GM18502 (cell line): ENCODE results near the gene C9orf50.
"Not testable (repeated sequence)": the region's sequence is repeated elsewhere in the genome, so short reads cannot be mapped to it uniquely, and the experiment has no call there.

Experiments used
- ATAC-seq: cut with Tn5 transposase; IDR thresholded peaks from one replicate; pipeline ENCODE4 v1.9.1; 2021; ENCODE audit warnings: mild to moderate bottlenecking; ENCODE audit not compliant: unreplicated experiment, poor library complexity

Gene C9orf50, protein sequence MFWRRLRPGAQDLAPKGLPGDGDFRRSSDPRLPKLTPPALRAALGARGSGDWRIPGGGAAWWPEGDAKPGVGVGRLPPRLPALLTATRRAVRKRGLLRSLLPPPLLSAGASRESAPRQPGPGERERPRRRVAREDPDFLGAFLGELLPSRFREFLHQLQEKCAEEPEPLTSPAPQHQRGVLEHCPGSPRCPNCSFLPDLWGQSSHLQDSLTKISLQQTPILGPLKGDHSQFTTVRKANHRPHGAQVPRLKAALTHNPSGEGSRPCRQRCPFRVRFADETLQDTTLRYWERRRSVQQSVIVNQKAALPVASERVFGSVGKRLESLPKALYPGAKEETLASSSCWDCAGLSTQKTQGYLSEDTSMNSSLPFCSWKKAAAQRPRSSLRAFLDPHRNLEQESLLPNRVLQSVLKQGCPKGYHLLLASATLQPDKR

DNA sequence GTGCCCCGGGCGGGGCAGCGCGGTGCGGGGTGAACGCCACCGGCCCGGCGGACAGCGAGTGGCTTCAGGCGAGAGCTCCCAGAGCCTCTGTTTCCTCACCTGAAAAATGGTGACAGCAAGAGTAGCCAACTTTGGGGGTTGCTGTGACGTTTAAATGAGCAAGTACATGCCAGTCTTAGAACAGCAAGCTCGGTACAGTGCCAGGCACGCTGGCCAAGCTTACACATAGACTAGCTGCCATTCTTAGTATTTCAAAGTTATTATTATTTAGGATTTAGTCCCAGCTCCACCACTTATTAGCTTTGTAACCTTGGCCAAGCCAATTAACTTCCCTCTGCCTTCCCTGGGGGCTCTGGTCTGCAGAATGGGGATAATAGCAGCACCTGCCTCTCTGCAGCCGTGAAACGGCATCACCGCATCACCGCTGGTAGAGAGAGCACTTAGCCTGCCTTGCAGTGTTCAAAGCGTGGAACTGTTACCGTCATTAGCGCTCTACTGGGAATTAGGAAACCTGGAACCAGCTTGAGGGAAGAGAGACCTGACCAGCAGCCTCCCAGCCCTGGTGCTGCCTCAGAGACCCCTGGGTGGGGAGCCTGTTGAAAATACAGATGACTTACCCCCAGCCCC, at the start of gene C9orf50:
Gene C9orf50 (minus strand): TSS at position 433 of the 627 bp plus-strand sequence. CDS start 527 bp downstream, outside the sequence.
- no peak for ATAC-seq

DNA sequence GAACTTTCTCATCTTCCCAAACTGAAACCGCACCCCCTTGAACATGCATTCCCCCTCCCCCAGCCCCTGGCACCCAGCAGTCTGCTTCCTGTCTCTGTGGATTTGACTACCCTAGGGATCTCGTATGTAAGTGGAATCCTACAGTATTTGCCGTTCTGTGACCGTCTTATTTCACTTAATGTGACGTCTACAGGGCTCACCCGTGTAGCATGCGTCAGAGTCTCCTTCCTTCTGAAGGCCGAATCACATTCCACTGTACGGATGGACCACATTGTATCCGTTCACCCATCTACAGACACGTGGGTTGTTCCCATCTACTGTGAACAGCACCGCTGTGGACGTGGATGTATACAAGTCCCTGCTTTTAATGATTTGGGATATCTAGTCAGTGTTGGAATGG, 49.0 kb upstream of the C9orf50 start:
- ATAC-seq: no peak

DNA sequence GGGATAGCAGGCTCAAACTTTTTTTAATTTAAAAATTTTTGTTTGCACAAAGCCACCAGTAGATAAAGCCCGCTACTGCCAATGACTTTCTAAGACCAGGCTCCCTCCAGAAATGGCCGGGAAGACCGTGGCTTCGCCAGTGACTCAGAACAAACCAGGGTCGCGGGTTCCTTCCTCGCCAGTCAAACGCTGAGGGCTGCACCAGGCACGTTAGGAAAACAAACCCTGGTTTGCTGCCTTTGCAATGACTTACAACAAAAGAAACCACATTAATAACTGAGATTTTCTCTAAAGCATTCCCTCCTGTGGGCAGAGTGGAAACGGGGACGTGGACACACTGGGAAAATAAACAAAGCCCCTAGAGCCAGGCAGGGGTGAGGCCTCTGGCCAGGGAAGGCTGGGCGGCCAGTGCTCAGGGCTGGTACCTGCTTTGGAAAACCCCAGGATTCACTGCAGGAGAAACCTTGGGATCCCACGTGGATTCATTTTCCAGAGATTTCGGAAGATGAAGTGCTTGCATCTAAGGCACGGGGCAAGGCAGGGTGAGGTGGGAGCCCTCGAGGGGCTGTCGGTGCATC, 48.3 kb upstream of the C9orf50 start:
- no peak for ATAC-seq

DNA sequence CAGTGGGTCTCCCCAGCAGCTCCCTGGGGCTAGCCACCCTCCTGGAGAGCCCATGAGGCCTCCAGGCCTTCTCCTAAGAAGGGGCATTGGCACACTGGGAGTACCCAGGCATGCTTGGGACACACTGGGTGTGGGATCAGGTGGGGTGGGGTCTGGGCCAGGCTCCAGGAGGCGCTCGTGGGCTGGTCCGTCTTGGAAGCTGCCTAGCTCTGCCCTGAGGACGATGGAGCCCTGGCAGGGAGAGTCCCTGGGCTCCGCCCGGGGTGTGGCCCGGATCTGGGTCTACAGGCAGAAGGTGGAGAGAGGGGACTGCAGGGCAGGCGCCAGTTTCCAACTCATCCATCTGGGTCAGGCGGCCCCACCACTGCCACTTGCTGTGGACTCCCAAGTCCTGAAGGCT, 46.9 kb upstream of the C9orf50 start:
- ATAC-seq: no peak

DNA sequence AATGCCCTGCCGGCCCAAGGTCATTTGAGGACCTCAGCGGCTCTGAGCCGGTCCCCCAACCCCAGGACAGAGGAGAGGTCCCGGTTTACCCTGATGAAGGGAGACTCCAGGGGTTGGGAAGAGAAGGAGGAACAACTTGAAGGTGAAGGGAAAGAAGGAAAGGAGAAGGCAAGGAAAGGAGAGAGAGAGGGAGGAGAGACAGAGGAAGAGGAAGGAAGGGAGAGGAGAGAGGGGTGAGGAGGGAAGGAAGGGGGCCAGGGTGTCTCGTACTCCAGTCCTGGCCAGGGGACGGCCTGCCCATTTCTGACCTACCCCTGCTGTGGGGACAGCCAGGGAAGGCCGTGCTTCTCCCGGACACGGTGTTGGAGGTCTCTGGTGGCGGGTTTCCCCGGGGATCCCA, 46.5 kb upstream of the C9orf50 start:
- no peak for ATAC-seq

DNA sequence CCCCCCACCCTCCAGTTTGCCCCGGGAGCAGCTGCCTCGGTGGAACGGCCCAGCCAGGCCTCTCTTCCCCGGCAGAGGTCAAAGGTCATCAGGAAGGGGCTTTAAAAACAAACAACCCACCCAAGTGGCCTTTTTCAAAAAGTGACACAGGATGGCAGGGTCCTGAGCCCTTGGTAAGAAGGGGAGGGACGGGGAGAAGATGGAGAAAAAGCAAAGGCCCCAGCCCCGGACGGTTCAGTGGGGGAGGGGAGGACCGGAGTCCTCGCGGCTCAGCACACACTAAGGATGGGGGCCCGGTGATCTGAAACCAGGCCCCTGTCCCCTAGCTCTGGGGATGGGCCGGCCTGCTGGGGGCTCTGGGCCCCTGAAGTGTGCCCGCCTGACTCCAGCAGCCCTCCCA, 45.7 kb upstream of the C9orf50 start:
- ATAC-seq: no peak

DNA sequence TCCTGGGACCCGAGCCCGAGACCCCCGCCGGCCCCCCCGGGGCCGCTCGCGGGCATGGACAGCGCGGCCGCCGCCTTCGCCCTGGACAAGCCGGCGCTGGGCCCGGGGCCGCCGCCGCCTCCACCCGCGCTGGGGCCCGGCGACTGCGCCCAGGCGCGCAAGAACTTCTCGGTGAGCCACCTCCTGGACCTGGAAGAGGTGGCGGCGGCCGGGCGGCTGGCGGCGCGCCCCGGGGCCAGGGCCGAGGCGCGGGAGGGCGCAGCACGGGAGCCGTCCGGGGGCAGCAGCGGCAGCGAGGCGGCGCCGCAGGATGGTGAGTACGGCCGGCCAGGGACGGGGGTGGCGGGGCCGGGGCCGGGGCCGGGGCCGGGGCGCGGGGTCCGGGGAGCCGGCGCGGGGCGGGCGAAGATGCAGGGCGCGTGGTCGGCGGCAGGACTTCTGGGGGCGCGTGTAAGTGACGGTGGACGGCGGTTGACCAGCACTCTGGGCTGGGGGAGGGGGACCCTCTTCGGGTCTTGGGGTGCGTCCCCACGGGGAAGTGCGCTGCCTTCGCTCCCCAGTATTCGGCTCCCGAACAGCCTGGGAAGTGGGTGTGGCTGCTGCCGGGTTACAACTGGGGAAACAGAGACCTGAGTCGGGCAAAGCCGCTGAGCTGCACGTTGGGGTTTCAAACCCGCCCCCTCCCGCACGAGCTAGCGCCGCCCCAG, 45.1 kb upstream of the C9orf50 start:
- ATAC-seq: no peak

DNA sequence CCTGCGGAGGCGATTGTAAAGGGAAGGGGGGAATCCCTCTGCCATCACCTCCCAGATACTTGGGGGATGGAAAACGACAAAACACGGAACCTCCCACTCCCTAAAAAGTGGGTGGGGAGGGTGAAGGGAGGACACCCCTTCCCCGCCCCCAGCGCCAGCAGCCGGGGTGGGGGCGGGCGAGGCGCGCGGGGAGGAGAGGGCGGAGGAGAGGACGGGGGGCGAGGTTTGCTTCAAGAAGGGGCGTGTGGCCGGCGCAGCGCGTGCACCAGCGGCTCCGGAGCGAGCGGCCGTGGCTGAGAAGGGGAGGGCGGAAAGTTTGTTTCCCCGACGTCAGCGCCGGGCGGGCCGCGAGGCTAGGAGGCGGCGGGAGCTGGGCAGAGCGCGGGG, 44.5 kb upstream of the C9orf50 start, which contains the start of gene PRRX2:
Gene PRRX2 (plus strand): TSS at position 259 of the 387 bp plus-strand sequence. CDS start 221 bp downstream, outside the sequence.
- no peak for ATAC-seq

DNA sequence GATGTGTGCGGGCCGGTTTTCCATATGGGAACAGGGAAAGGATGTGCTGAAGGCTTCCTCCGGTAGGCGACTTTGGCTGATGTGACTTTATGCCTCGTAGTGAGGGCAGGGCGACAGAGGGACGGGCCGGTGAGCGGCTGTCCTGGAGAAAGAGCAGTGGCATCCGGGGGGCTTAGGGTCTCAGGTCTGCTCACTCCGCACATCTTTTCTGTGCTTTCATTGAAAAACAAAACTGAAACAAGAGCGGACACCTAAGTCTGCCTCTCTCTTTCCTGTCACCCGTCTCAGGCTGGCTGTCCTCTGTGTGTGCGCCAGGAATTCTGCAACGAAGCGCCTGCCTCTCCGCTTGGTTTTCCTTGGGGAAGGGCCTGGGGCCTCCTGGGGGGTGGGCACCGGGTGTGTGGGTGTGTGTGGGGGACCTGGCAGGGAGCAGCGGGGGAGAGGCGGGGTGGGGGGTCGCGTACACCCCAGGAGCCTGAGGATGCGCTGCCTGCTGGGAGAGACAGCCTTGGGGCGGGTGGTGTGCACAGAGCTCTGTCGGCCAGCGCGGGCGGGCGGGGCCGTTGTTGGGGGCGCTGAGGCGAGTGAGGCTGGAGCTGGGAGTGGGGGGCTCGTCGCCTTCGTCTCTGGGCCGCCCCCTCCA, 44.0 kb upstream of the C9orf50 start:
- no peak for ATAC-seq

DNA sequence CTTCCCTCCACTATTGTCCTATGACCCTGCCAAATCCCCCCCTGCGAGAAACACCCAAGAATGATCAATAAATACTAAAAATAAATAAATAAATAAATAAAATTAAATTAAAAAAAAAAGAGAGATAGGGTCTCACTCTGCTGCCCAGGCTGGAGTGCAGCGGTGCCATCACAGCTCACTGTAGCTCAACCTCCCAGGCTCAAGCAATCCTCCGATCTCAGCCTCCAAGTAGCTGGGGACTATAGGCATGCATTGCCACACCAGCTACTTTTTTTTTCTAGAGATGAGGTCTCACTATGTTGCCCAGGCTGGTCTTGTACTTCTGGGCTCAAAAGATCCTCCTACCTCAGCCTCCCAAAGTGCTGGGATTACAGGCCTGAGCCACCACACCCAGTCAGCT, 41.3 kb upstream of the C9orf50 start:
- ATAC-seq: not testable (repeated sequence)

DNA sequence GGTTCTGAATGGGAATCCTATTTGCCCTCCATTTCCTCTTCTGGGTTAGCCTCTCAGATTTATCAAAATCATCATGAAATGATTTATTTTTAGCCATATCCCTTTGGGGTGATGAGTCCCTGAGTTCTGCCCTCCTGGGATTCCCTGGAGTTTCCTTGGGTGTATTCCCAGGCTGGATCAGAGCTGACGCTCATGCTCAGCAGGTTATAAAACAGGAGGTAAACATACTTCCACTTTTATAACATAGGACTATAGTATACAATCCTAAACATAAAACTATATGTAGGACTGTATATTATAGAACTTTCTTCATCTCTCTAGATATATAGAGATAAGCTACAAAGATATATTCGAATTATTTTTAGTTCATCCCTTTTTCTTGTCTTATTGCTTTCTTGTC, 40.1 kb upstream of the C9orf50 start:
- no peak for ATAC-seq

DNA sequence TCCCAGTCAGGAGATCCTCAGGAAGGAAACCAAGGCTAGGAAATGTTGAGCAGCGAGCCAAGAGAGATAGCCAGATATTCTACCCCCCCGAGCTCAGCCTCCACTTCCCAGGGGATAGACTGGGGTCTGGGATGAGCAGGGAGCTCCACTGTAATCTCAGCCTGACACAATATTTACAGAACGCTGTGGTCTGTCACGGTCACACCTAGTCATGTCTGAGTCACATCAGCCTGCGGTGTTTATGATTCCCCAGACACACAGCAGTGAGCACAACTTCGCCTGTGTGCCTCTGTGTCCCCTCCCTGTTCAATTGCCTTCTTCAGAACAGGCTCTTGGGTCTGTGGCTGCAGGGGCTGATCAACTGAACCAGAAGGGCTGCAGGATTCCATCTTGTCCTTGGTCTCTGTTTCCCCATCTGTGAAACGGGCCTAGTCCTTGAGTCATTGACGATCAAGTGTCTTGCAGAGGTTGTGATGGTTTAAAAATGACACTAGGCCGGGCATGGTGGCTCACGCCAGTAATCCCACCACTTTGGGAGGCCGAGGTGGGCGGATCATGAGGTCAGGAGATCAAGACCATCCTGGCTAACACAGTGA, 36.0 kb upstream of the C9orf50 start:
- ATAC-seq: no peak

DNA sequence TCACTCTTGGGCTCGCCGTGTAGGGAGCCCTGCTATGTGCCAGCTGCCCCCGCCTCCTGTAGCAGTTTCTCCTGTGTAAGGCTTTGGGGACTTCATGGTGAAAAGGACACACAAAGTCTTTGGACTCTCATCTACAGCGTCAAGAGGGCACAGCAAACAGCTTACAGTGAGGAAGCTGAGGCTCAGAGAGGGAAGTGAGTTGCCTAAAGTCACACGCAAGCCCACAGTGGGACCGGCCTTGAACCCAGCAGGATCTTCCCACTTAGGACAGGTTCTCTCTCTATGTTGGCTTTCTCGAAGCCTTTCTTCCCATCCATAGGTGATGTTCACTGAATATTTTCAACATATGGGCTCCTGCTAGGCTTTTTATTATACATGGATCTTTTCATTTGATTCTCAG, 34.8 kb upstream of the C9orf50 start:
- ATAC-seq: no peak

DNA sequence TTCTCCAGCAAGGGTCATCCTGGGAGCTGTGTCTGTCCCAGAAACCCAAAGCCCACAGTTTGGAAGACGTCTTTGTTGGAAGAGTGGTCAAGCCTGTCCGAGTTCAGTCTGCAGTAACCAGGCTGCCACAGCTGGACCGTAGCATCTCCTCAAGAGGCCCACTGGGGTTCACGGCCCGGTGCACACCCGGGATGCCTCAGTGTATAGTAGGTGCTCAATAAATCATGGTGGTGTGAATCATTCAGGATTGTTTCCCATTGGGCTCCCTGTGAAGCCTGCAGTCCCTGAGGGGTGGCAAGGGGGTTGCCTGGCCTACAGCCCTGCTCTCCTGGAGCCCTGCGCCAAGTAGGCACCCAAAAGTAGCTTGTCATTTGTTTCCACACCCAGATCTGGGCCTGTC, 34.3 kb upstream of the C9orf50 start:
- no peak for ATAC-seq

DNA sequence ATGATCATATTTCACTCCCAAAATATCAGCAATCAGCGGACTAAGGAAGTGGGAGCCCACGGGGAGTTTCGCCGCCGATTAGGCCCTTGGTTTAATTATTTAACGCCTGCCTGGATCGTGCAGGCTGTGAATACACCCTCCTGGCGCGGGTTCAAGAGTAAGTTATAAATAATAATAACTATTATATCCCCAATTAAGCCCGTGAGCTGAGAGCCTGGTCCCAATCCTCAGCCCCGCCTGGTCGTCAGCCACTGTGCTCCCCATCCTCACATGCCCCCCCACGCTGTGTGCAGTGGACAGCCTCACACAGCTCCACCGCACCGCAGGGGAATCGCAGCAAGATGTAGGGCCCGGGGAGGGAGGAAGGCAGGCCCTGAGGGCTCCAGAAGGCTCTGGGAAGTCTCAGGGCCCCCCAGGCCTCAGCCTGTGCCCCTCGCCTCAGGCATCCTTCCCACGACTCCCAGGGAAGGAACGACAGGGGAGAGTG, 33.7 kb upstream of the C9orf50 start:
- no peak for ATAC-seq

DNA sequence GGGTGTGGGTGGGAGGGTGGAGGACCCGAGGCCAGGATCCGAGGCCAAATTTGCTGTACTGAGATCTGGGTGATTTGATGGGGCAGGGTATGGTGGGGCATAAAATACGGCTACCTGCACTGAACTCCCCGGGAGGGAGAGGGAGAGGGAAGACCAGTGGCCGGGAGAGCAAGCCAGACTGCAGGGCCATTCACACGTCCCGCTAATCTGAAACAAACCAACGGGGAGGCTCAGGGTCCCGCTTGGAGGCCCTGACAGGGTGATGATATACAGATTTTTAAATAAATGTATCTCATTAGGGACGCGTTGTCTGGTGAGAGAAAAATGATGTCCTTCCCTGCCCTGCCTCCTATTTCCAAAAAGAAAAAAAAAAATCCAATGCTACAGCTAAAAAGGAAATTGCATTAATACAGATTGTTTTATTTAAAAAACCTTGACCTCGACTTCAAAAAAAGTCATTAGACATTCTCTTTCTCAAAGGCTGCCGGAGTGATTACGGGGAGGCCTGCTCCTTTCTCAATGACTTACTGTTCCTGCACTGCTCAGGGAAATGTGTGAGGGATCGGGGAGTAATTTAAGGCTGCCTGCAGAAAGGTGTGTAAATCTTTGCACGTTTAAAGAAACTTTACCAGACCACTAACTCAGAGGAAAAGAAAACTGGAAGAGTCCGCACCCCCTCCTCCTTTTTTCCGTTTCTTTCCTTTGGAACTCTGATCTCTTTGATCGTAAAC, 33.1 kb upstream of the C9orf50 start:
- no peak for ATAC-seq

DNA sequence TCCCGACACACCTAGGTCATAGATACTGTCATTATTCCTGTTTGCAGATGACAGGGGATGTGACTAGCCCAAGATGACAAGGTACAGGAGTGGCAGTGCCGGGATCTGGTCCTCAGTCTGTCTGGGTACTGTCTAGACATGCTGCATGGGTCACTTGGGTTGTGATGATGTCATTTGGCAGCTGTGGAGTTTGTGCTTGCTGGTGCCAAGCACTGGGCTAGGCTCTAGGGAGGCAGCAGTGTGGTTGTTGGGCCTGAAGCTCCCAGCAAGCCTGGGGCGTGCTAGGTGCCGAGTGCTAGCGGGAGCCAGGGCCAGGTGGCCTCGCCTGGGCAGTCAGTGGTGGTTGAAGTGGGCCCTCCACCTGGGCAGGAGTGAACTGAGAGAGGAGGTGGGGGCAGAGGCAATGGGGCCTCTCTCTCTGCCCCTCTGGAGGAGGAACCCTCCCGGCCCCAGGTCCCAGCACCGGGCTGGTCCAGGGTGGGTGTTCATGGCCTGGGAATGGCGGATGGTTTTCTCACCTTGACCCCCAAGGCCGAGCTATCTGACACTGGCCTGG, 29.9 kb upstream of the C9orf50 start:
- no peak for ATAC-seq

DNA sequence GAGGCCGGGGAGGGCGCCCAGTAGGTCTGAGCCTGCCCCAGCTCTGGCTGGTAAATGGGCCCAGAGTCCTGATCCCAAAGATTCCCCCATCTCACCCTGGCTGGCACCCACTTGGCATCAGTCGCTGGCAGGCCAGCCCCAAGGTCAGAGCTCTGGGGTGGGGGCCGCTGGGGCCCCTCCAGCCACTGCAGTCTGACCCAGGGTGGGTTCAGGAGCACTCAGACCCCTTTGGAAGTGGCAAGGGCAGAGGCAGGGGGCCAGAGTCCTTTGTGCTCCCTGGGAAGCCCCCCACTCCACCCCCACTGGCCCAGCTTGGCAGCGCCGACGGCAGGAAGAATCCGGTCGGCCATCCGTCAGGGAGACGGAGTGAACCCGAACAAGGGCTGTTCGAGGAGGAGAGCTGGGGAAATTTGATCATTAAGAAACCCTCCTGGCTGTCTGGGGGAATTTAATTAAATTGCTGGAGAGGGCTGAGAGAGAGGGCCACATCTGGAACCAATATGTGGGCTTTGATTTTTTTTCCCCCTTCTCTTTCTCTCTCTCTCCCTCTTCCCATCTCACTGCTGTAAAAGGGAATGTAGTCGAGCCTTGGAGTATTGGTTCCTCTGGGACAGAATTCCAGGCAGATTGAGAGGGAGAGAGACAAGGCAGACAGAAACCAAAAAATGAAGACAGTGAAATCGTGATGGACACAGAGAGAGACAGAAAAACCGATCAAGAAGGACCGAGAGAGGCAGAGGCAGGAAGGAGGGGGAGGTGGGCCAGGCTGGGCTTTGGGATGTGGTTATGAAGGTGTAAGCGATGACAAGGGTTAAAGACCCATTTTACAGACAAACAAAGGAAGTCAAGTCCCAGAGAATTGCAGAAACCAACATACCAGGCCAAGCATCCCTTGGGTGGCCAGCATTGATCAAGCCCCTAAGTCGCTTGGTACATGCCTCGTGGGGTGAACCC, 29.1 kb upstream of the C9orf50 start:
- ATAC-seq: no peak
